Stimulated activated CD8-positive, alpha-beta memory T cell treated with anti-CD3 and anti-CD28 coated beads, Interleukin-12 subunit alpha, Interleukin-12 subunit beta, amount 100 ng/mL, for 24 hours (primary cell): ENCODE data around the gene CLDN34.

Source experiments
- DNase-seq: peaks from one replicate; pipeline ENCODE4 v3.0.0-alpha.2; 2020; ENCODE audit errors: extremely low read depth

Gene CLDN34

DNA sequence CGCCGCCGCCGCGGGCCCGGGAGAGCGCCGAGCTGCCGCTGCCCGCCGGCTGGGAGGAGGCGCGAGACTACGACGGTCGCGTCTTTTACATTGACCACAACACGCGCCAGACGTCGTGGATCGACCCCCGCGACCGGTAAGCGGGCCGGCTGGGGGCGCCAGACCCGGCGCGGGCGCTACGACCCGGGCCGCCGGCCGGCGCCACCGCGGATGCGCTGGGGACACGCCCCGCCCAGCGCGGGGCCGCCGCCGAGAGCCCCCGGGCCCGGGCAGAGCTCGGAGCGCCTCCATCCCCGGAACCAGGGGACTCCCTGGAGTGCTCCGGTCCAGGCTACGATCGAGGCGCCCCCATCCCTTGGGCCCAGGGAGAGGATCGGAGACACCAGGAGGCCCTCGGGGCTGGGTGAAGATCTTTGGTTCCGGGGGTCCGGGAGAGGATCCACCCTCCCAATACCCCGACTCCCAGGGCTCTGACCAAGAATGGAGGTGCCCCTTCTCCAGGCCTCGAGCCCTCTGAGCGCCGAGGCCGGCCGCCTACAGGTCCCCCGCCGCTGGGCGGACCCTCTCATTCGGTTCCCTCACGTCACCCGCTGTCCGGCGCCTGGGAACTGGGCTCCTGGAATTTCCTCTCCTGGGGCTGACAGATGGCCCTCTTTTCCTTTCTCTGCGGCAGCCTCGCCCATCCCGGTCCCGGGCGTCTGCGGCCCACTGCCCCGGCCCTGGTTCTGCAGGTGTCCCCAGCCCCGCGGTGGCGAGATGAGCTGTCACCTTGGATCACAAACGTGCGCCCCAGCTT lies 48.8 kb downstream of the CLDN34 start:
- DNase-seq, result no peak

DNA sequence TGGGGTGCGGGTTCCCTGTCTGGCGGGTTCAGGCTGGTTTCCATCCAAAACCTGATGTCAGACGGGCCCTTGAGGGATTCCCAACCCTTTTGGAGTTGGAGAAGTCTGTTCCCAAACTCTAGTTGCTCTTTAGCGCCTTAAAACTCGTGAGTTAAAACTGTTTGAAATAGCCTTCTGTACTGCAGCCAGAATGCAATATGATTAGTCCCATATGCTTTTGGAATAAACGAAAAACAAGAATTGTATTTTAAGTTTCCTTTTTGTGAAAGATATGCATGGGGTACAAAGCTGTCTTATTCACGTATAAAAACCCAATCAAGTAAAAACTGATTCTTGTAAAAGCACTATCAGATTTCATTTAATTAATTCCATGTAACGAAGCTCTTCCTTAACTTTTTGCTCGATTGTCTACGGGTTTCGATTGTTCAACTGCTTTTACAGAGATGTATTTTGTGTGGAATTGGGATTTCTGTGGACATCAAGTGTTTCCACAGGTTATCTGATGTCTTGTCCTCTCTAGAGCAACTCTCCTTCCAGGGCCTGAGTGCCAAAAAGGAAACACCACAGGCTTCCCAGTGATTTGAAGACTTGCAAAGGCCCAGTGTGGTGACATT lies 49.5 kb downstream of the CLDN34 start:
- no peak for DNase-seq

DNA sequence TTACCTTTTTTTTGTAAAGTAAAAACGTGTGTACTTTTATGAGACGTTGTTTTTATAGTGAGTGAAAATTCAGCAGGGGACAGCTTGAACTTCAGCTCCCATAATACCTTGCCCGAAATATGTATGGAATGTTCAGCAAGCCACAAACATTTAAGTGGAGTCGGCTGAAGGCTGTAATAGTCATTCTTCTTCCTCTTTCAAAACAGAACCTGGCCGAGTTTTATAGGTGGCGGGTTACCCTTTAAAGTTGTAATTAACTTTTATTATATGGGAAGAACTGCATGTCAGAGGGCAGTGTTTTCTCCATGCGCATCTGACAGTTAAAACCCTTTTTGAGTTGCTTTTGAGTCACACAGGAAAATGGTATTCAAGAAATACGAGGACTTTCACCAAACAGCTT lies 50.7 kb downstream of the CLDN34 start:
- no peak for DNase-seq
